Central memory CD8-positive, alpha-beta T cell (primary cell): Measurements from ENCODE around the gene DPY19L3.
"Not testable (repeated sequence)": the region's sequence is repeated elsewhere in the genome, so short reads cannot be mapped to it uniquely, and the experiment has no call there.

Experiments used
- ATAC-seq: fragments of 150-1000 bp; cut with Tn5 transposase; replicated peaks from 2 replicates; pipeline ENCODE4 v1.10.0; 2022; ENCODE audit warnings: mild to moderate bottlenecking, moderate FRiP score, moderate number of reproducible peaks; ENCODE audit not compliant: poor library complexity, severe bottlenecking; ENCODE audit errors: extremely low read depth
- DNase-seq, 2 donors: peaks; one replicate each; pipeline ENCODE4 v3.0.0; 2021; ENCODE audit warnings: low spot score in 2 of 2
- H3K27ac Mint-ChIP-seq: one replicate; pipeline ENCODE4 v1.8.0; 2022; ENCODE audit warnings: low read depth, mild to moderate bottlenecking, moderate library complexity, mixed read lengths
- H3K27me3 Mint-ChIP-seq: one replicate; pipeline ENCODE4 v1.8.0; 2022; ENCODE audit warnings: mixed read lengths
- H3K36me3 Mint-ChIP-seq: one replicate; pipeline ENCODE4 v1.8.0; 2022; ENCODE audit warnings: mild to moderate bottlenecking, moderate library complexity, mixed read lengths; ENCODE audit not compliant: insufficient read depth
- H3K4me1 Mint-ChIP-seq: one replicate; pipeline ENCODE4 v1.8.0; 2022; ENCODE audit warnings: mixed read lengths
- H3K4me3 Mint-ChIP-seq: one replicate; pipeline ENCODE4 v1.8.0; 2022; ENCODE audit warnings: mild to moderate bottlenecking, moderate library complexity, mixed read lengths
- H3K9me3 Mint-ChIP-seq: one replicate; pipeline ENCODE4 v1.8.0; 2022; ENCODE audit warnings: mixed read lengths

Gene DPY19L3

DNA sequence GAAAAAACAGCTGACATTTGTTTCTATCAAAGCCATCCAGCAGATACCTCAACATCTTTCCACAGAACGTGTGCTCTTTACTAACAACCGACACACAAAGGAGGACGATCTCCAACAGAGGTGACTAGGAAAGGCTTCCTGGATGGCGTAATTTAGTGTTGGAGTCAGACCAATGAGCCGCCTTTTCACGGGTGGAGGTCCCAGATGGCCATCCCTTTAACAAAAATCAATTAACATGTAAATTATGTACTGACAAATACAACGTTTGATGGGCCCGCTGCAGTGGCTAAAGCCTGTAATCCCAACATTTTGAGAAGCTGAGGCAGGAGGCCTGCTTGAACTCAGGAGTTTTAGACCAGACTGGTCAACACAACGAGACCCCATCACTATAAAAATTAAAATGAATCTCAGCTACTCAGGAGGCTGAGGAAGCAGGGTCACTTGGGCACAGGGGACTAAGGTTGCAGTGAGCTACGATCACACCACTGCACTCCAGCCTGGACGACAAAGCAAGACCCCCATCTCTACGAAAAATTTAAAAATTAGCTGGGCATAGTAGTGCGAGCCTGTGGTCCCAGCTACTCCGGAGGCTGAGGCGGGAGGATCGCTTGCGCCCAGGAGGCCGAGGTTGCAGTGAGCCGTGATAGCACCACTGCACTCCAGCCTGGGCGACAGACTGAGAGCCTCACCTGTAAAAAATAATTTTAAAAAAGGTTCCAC, 1.2 kb upstream of the DPY19L3 start:
- H3K27me3 Mint-ChIP-seq, result no peaks in the 10 kb centered on the region
- ATAC-seq (no peak), DNase-seq (no peak)
- H3K36me3 Mint-ChIP-seq, result peaks cover 8% of the 10 kb centered on the region
- H3K27ac Mint-ChIP-seq, result peak overlapping the region; percentile 72
- peak overlapping the region; percentile 79 for H3K4me3 Mint-ChIP-seq
- peaks cover 9% of the 10 kb centered on the region for H3K4me1 Mint-ChIP-seq
- no peaks in the 10 kb centered on the region for H3K9me3 Mint-ChIP-seq

DNA sequence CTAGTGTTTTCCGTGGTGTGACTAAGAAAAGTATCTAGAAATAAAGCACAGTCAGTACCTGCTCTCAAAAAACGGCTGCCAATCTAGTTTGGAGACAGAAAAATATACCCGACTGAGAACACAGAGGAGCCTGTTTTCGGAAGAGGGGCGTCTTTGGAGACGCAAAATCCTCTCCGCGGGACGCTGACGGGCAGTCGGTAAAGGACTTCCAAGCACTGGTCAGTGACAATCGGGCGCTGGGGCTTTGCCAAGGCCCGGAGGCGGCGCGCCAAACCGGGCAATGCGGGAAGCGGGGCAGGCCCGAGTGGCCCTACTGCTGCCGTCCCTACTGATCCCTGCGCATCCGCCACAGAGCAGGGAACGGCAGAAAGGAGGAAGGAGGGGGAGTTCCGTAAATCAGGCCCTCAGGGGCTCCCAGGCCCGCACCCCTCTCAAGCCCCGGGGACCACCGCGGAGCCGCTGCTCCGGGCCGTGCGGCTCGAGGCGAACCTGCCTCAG, 588 bp upstream of the DPY19L3 start:
- Mint-ChIP-seq H3K9me3 (no peaks in the 10 kb centered on the region), H3K27ac (peak overlapping the region; percentile 72), H3K36me3 (peaks cover 8% of the 10 kb centered on the region), H3K27me3 (no peaks in the 10 kb centered on the region), H3K4me1 (peaks cover 9% of the 10 kb centered on the region), H3K4me3 (peak overlapping the region; percentile 79)
- DNase-seq, result peak in 1 of 2 donors; percentile 28
- ATAC-seq, result peak; percentile 16

GRCh38 chr19:32406161-32407003, 812 bp downstream of the DPY19L3 start:
- peaks cover 9% of the 10 kb centered on the region for H3K4me1 Mint-ChIP-seq
- H3K27ac Mint-ChIP-seq, result peak overlapping the region; percentile 51
- H3K27me3 Mint-ChIP-seq, result no peaks in the 10 kb centered on the region
- peaks cover 12% of the 10 kb centered on the region for H3K36me3 Mint-ChIP-seq
- DNase-seq, result no peak
- peak overlapping the region; percentile 79 for H3K4me3 Mint-ChIP-seq
- H3K9me3 Mint-ChIP-seq, result no peaks in the 10 kb centered on the region
- ATAC-seq, result no peak

GRCh38 chr19:32407004-32407992, 1.7 kb downstream of the DPY19L3 start:
- Mint-ChIP-seq H3K27ac (peak overlapping the region; percentile 51), H3K4me3 (peak overlapping the region; percentile 79), H3K9me3 (no peaks in the 10 kb centered on the region), H3K36me3 (peaks cover 12% of the 10 kb centered on the region), H3K27me3 (no peaks in the 10 kb centered on the region), H3K4me1 (peaks cover 9% of the 10 kb centered on the region)
- no peak for ATAC-seq
- DNase-seq, result no peak

DNA sequence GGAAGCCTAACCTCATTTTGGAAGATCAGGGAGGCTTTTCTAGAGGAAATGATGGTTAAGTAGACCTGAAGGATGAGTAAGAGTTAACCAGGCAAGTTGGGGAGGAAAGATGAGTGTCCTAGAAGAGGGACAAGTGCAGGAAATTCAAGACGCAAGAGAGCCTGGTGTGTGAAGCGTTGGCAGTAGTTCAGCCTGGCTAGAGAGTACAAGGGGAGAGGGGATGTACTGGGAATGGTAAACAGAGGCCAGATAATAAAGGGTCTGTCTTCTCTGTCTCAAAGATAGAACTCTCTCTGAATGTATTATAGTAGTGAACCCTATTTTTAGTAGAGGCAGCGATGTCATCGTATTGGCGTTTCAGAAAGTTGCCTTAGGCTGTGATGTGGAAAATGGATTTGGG, 9.7 kb downstream of the DPY19L3 start:
- no peaks in the 10 kb centered on the region for H3K4me1 Mint-ChIP-seq
- H3K36me3 Mint-ChIP-seq, result peaks cover 6% of the 10 kb centered on the region
- no peak overlapping the region for H3K4me3 Mint-ChIP-seq
- H3K27ac Mint-ChIP-seq, result no peak overlapping the region
- DNase-seq (no peak), ATAC-seq (no peak)
- H3K9me3 Mint-ChIP-seq, result no peaks in the 10 kb centered on the region
- no peaks in the 10 kb centered on the region for H3K27me3 Mint-ChIP-seq

DNA sequence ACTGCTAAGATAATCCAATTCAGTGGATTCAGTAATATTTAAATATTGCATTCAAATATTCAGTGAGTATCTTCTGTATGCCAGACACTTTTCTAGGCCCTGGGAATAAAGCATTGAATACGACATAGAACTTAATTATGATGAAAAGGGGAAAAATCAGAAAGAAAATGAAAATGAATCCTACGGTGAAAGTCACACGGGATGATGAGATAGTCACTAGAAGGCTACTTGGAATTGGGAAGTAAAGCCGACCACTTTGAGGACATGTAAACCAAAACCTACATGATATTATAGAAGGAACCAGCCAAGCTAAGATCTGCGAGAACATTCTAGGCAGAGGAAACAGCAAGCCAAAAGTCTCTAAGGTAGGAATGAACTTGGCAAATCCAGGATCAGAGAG, 10.1 kb downstream of the DPY19L3 start:
- H3K27ac Mint-ChIP-seq, result no peak overlapping the region
- ATAC-seq (no peak), DNase-seq (no peak)
- H3K4me1 Mint-ChIP-seq, result no peaks in the 10 kb centered on the region
- no peak overlapping the region for H3K4me3 Mint-ChIP-seq
- H3K36me3 Mint-ChIP-seq, result peaks cover 5% of the 10 kb centered on the region
- no peaks in the 10 kb centered on the region for H3K27me3 Mint-ChIP-seq
- H3K9me3 Mint-ChIP-seq, result no peaks in the 10 kb centered on the region

DNA sequence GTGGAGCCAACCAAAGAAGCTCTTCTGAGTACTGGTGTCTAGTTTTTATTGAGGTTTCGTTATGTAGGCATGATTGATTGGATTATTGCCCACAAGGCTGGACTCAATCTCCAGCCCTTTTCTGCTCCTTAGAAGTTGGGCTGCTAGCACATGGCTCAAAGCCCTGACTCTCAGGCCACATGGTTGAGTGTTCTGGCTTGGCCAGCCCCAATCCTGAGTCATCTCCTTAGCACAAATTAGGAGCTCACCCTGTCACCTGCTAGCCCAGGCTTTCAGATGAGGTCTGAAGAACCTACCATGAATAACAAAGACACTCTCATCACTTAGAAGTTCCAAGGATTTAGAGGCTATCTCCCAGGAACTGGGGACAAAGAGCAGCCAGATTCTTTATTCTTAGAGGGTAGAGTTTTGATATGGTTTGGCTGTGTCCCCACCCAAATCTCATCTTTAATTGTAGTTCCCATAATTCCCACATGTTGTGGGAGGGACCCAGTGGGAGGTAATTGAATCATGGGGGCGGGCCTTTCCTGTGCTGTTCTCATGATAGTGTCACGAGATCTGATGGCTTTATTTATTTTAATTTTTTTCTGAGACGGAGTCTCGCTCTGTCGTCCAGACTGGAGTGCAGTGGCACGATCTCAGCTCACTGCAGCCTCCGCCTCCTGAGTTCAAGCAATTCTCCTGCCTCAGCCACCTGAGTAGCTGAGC, 11.3 kb downstream of the DPY19L3 start:
- Mint-ChIP-seq H3K4me3 (no peak overlapping the region), H3K27me3 (no peaks in the 10 kb centered on the region), H3K4me1 (peaks cover 6% of the 10 kb centered on the region), H3K9me3 (no peaks in the 10 kb centered on the region), H3K36me3 (peaks cover 2% of the 10 kb centered on the region), H3K27ac (no peak overlapping the region)
- no peak for ATAC-seq
- no peak for DNase-seq

- no peak for DNase-seq
- Mint-ChIP-seq H3K27ac (no peak overlapping the region), H3K27me3 (no peaks in the 10 kb centered on the region), H3K4me3 (no peak overlapping the region), H3K9me3 (no peaks in the 10 kb centered on the region), H3K36me3 (peaks cover 2% of the 10 kb centered on the region), H3K4me1 (peaks cover 11% of the 10 kb centered on the region)
- ATAC-seq, result no peak
Observed at GRCh38 chr19:32418155-32418554, 12.6 kb downstream of the DPY19L3 start.

- H3K36me3 Mint-ChIP-seq, result peaks cover 3% of the 10 kb centered on the region
- H3K27me3 Mint-ChIP-seq, result no peaks in the 10 kb centered on the region
- no peaks in the 10 kb centered on the region for H3K9me3 Mint-ChIP-seq
- H3K4me3 Mint-ChIP-seq, result no peak overlapping the region
- peaks cover 11% of the 10 kb centered on the region for H3K4me1 Mint-ChIP-seq
- DNase-seq, result no peak
- peak; percentile 19 for ATAC-seq
- H3K27ac Mint-ChIP-seq, result peak overlapping the region; percentile 4
Observed at GRCh38 chr19:32421589-32422361, 16.2 kb downstream of the DPY19L3 start.

- Mint-ChIP-seq H3K27me3 (no peaks in the 10 kb centered on the region), H3K9me3 (no peaks in the 10 kb centered on the region), H3K27ac (no peak overlapping the region), H3K36me3 (peaks cover 3% of the 10 kb centered on the region), H3K4me1 (peaks cover 11% of the 10 kb centered on the region), H3K4me3 (no peak overlapping the region)
- DNase-seq (no peak), ATAC-seq (no peak)
Observed at GRCh38 chr19:32422435-32422834, 16.9 kb downstream of the DPY19L3 start.

DNA sequence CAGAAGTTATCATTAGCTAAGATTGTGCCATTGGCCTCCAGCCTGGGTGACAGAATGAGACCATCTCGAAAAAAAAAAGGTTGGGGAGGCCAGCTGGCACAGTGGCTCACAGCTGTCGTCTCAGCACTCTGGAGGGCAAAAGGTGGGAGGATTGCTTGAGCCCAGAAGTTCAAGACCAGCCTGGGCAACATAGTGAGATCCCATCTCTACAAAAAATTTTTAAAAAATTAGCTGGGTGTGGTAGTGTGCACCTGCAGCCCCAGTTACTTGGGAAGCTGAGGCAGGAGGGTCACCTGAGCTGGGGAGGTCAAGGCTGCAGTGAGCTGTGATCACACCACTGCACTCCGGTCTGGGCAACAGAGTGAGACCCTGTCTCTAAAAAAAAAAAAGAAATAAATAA, 18.4 kb downstream of the DPY19L3 start:
- not testable (repeated sequence) for ATAC-seq, H3K4me3 Mint-ChIP-seq, H3K27me3 Mint-ChIP-seq, DNase-seq, H3K27ac Mint-ChIP-seq, H3K9me3 Mint-ChIP-seq, H3K36me3 Mint-ChIP-seq
- peaks cover 11% of the 10 kb centered on the region for H3K4me1 Mint-ChIP-seq
